Glutamatergic neuron (in vitro differentiated cells): Measurements from ENCODE around the gene OXTR. TPM values are rescaled to one million over a fixed set of nuclear protein-coding genes. Genes with fewer than 3 reads are reported as not detected.

Source experiments
- DNase-seq: peaks from one replicate; pipeline ENCODE4 v3.0.0; 2022
- H3K27ac Mint-ChIP-seq: one replicate; pipeline ENCODE4 v1.8.0; 2020; ENCODE audit warnings: mild to moderate bottlenecking, mixed read lengths, inconsistent platforms; ENCODE audit not compliant: unreplicated experiment
- H3K27me3 Mint-ChIP-seq: one replicate; pipeline ENCODE4 v1.8.0; 2020; ENCODE audit warnings: mild to moderate bottlenecking, moderate library complexity, mixed read lengths, inconsistent platforms; ENCODE audit not compliant: unreplicated experiment
- H3K36me3 Mint-ChIP-seq: one replicate; pipeline ENCODE4 v1.8.0; 2020; ENCODE audit warnings: mild to moderate bottlenecking, mixed read lengths, inconsistent platforms; ENCODE audit not compliant: unreplicated experiment
- H3K4me1 Mint-ChIP-seq: one replicate; pipeline ENCODE4 v1.8.0; 2020; ENCODE audit warnings: mild to moderate bottlenecking, low read depth, mixed read lengths, inconsistent platforms; ENCODE audit not compliant: unreplicated experiment
- H3K4me3 Mint-ChIP-seq: one replicate; pipeline ENCODE4 v1.8.0; 2020; ENCODE audit warnings: mild to moderate bottlenecking, mixed read lengths, inconsistent platforms; ENCODE audit not compliant: unreplicated experiment
- H3K9me3 Mint-ChIP-seq: one replicate; pipeline ENCODE4 v1.8.0; 2020; ENCODE audit warnings: mild to moderate bottlenecking, moderate library complexity, mixed read lengths, inconsistent platforms; ENCODE audit not compliant: unreplicated experiment
- total RNA-seq: library from RNA; stranded (reverse); fragmentation: NEBNext Ultra II Directional; extraction: Animal tissue kit (Norgen Biotek cat#: 25700); gene quantifications from one replicate; pipeline ENCODE4 v1.2.1, GENCODE V29; 2021; ENCODE audit not compliant: unreplicated experiment
- TF ChIP-seq, protein P1 (sequence below): fragments of 200-600 bp; sonication (generic); IDR thresholded peaks from one replicate; pipeline ENCODE4 v1.5.0; 2021; ENCODE audit not compliant: partially characterized antibody, unreplicated experiment

OXTR gene
- total RNA-seq, 1 donor from 2014 or later: 4.0 TPM

DNA sequence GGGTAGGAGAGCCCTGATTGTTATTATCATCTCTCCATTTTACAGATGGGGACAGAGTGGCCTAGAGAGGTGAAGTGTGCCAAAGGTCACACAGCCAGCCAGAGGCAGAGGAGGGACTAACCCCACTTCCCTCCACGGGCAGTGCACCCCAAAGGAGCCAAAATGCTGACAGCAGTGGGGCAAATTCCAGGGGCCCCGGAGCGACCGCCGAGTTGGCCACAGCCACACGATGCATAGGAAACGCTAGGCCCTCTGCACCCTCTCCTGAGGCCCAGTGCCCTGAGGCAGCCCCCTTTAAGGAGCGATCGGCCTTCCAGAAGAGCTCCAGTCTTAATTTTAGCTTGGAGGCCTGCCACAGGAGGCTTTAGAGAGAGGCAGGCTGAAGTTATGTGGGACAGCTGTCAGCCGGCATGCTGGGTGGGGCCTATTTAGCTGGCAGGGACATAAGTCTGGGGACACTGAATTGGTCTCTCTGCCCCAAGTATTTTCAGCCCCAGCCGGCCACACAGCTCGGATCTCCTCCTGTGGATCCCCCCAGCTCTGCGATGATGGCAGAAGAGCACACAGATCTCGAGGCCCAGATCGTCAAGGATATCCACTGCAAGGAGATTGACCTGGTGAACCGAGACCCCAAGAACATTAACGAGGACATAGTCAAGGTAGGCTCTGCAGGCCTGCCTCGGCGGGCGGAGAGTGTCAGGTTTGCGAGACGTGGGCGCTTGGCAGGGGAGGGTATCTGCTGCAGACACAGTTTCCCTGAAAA lies 35.9 kb downstream of the OXTR start, which contains the start of gene CAV3:
TSS of gene CAV3 (plus strand) at position 471 of the 763 bp plus-strand sequence. CDS start at position 546, 75 bp downstream.
- Mint-ChIP-seq H3K27me3 (no peaks in the 10 kb centered on the region), H3K4me1 (peaks cover 7% of the 10 kb centered on the region)

DNA sequence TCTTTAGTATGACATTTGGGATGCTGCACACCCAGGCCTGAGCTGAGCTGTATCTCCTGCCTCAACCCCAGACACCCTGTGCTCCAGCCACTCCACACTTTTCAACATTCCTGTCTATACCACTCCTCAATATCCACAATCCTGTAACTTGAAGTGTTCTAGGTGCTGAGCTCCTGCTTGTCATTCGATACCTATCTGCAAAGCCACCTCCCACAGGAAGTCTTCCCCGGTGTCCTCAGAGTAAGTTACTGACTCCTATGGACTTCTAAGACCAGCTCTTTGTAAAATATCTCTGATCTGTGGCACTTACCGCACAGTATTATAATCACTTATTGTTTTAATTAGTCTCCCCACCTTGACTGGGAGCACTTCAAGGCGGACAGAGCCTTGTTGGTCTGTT lies 37.0 kb downstream of the OXTR start:
- TF ChIP-seq, protein P1, sequence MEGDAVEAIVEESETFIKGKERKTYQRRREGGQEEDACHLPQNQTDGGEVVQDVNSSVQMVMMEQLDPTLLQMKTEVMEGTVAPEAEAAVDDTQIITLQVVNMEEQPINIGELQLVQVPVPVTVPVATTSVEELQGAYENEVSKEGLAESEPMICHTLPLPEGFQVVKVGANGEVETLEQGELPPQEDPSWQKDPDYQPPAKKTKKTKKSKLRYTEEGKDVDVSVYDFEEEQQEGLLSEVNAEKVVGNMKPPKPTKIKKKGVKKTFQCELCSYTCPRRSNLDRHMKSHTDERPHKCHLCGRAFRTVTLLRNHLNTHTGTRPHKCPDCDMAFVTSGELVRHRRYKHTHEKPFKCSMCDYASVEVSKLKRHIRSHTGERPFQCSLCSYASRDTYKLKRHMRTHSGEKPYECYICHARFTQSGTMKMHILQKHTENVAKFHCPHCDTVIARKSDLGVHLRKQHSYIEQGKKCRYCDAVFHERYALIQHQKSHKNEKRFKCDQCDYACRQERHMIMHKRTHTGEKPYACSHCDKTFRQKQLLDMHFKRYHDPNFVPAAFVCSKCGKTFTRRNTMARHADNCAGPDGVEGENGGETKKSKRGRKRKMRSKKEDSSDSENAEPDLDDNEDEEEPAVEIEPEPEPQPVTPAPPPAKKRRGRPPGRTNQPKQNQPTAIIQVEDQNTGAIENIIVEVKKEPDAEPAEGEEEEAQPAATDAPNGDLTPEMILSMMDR: no peak
- Mint-ChIP-seq H3K27me3 (no peaks in the 10 kb centered on the region), H3K36me3 (peaks cover 2% of the 10 kb centered on the region), H3K9me3 (no peaks in the 10 kb centered on the region), H3K4me3 (no peak overlapping the region), H3K27ac (no peak overlapping the region), H3K4me1 (peaks cover 13% of the 10 kb centered on the region)
- DNase-seq: no peak

More for the DNA sequence above, 35.9 kb downstream of the OXTR start, which contains the start of gene CAV3:
- H3K36me3 Mint-ChIP-seq: no peaks in the 10 kb centered on the region
- H3K27ac Mint-ChIP-seq: no peak within 1 kb of the TSS
- DNase-seq: no peak
- TF ChIP-seq, protein P1: no peak
- H3K4me3 Mint-ChIP-seq: no peak within 1 kb of the TSS
- no peaks in the 10 kb centered on the region for H3K9me3 Mint-ChIP-seq

DNA sequence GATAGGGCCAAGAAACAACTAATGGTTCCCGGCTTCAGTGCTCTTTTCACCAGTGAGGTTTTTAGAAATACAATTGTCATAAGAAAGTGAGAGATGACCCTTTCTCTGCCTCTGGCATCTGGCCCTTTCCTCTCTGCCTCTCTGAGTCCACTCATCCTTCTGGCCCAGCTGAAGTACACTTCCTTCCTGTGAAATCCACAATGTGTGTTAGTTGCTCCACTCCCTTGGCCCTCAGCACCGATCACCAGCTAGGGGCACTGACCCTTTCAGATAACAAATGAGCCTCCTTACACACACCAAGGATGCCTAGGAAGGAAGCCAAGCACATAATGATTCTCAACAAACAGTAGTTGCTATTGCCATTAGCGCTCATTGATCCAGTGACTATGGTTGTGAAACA lies 38.8 kb downstream of the OXTR start:
- no peaks in the 10 kb centered on the region for H3K9me3 Mint-ChIP-seq
- no peak for DNase-seq
- TF ChIP-seq, protein P1: no peak
- H3K27ac Mint-ChIP-seq: no peak overlapping the region
- H3K4me1 Mint-ChIP-seq: peaks cover 16% of the 10 kb centered on the region
- no peak overlapping the region for H3K4me3 Mint-ChIP-seq
- H3K36me3 Mint-ChIP-seq: peaks cover 4% of the 10 kb centered on the region
- H3K27me3 Mint-ChIP-seq: no peaks in the 10 kb centered on the region

DNA sequence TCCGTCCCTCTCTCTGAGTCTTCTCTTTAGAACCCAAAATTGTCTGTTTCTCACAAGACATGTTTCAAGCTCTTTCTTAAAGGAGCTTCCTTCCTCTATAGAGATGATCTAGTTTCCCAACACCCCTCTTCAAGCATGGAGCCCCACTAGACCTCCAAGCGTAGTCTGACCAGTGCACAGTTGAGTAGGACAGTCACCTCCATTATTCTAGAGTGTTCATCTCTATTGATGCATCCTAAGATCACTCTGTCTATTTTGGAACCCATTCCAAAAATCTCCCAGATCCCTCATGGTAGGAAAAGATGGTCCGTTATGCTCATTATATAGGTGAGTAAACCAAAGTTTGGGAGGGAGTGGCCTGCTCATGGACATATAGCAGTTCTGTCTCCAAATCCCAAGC lies 39.9 kb downstream of the OXTR start:
- no peak for DNase-seq
- Mint-ChIP-seq H3K27ac (no peak overlapping the region), H3K27me3 (no peaks in the 10 kb centered on the region)

More for the DNA sequence above, 39.9 kb downstream of the OXTR start:
- no peak overlapping the region for H3K4me3 Mint-ChIP-seq
- no peaks in the 10 kb centered on the region for H3K9me3 Mint-ChIP-seq
- H3K4me1 Mint-ChIP-seq: peaks cover 18% of the 10 kb centered on the region
- peaks cover 4% of the 10 kb centered on the region for H3K36me3 Mint-ChIP-seq
- TF ChIP-seq, protein P1: no peak
